ENCODE data around the gene PPT1. TPM values are rescaled to one million over a fixed set of nuclear protein-coding genes. Genes with fewer than 3 reads are reported as not detected.

The PPT1 gene
- total RNA-seq, 4 donors from 2014 or later = 58.1 to 77.7 (median 64.2) TPM

DNA sequence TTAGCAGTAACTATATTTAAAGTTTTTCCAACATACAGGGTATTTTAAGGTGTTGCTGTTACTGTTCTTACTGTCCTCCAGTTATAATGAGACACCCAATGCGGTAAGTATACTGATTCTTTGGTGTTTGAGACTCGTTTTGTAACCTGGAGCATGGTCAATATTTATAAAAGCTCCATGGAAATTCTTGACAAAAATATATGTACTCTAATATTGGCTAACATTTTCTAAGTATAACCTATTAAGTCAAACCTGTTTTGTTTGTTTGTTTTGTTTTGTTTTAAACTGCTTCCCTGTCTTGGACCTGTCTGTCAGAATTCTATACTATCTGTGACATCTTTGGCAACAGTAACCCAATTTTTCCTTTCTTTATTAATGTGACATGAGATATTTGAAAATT lies 72.4 kb downstream of the PPT1 start:
- Histone ChIP-seq H3K4me1 (no peaks in the 10 kb centered on the region), H3K9me3 (no peaks in the 10 kb centered on the region), H3K27ac (no peak overlapping the region), H3K4me3 (replicated peaks in 1 of 3) (no peak overlapping the region), H3K27me3 (no peaks in the 10 kb centered on the region), H3K36me3 (no peaks in the 10 kb centered on the region)
- no peak for DNase-seq
- intact Hi-C loops (cut with DNase I) = no loop called here
- TF ChIP-seq, protein P1, sequence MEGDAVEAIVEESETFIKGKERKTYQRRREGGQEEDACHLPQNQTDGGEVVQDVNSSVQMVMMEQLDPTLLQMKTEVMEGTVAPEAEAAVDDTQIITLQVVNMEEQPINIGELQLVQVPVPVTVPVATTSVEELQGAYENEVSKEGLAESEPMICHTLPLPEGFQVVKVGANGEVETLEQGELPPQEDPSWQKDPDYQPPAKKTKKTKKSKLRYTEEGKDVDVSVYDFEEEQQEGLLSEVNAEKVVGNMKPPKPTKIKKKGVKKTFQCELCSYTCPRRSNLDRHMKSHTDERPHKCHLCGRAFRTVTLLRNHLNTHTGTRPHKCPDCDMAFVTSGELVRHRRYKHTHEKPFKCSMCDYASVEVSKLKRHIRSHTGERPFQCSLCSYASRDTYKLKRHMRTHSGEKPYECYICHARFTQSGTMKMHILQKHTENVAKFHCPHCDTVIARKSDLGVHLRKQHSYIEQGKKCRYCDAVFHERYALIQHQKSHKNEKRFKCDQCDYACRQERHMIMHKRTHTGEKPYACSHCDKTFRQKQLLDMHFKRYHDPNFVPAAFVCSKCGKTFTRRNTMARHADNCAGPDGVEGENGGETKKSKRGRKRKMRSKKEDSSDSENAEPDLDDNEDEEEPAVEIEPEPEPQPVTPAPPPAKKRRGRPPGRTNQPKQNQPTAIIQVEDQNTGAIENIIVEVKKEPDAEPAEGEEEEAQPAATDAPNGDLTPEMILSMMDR (IDR thresholded peaks at IDR 0.05) = no peak
- TF ChIP-seq POLR2A (IDR thresholded peaks at IDR 0.05) = no peak
- 79% methylated on average over 2 of the region's 2 CpGs for WGBS, 2 donors

DNA sequence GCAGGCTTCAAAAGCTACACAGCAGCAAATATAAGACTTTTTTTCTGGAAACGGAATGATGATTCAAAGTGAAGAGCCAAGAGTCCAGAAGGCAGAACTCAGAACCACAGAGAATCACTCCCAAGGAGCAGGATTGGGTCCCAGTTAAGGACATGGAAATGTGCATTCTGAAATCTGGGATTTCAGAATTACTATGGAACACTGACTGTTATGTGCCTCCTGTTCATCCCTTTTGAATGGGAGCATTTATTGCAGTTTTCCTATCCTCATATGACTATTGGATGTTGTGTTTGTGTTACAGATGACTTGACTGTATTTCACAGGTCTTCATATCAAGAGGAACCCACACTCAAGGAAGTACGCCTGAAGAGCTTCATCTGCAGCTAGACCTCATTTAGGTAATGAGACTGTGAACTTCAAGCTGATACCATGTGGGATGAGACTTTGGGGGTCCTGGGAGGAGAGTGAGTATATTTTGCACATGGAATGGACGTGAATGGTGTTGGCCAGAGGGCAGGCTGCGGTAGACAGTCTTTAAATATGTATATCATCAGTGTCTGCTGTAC lies 73.6 kb downstream of the PPT1 start:
- TF ChIP-seq, protein P1 (IDR thresholded peaks at IDR 0.05) = no peak
- no peak for TF ChIP-seq POLR2A (IDR thresholded peaks at IDR 0.05)
- no peaks in the 10 kb centered on the region for H3K27me3 ChIP-seq
- intact Hi-C loops (cut with DNase I) = no loop called here
- H3K4me1 ChIP-seq = no peaks in the 10 kb centered on the region
- no peaks in the 10 kb centered on the region for H3K36me3 ChIP-seq
- H3K4me3 ChIP-seq (replicated peaks in 1 of 3) = no peak overlapping the region
- WGBS, 2 donors = 75 to 80% methylated on average over 4 of the region's 4 CpGs
- no peak for DNase-seq
- no peaks in the 10 kb centered on the region for H3K9me3 ChIP-seq
- no peak overlapping the region for H3K27ac ChIP-seq

Other genes starting within 250 kb of the PPT1 start
- 10 to 100 TPM; 22.6 to 35.2 (median 25.3) TPM for gene TRIT1, start 213.7 kb downstream of the PPT1 start, total RNA-seq
- gene MYCL, start 195.3 kb downstream of the PPT1 start, total RNA-seq = 1 to 10 TPM; 1.4 to 3.9 (median 3.5) TPM
- 10 to 100 TPM in 2 of 4 donors, 1 to 10 TPM in 2; 8.9 to 60.8 (median 16.5) TPM for gene MFSD2A, start 142.1 kb downstream of the PPT1 start, total RNA-seq
- gene CAP1, start 56.5 kb downstream of the PPT1 start, total RNA-seq = 100 to 1,000 TPM; 204 to 247 (median 227) TPM
- gene RLF, start 64.1 kb upstream of the PPT1 start, total RNA-seq = 10 to 100 TPM; 17.3 to 31.0 (median 21.2) TPM
- gene TMCO2, start 150.7 kb upstream of the PPT1 start, total RNA-seq = not detected
- gene ZMPSTE24, start 161.0 kb upstream of the PPT1 start, total RNA-seq = 10 to 100 TPM; 45.1 to 61.7 (median 56.7) TPM
- 10 to 100 TPM in 2 of 4 donors, 1 to 10 TPM in 2; 6.2 to 21.6 (median 11.7) TPM for gene COL9A2, start 220.0 kb upstream of the PPT1 start, total RNA-seq